ENCODE data around the gene HOXC10.

HOXC10 gene

GRCh38 chr12:54004063-54004840 lies 19.3 kb downstream of the HOXC10 start:
- no peak for DNase-seq (ENCODE audit: low spot score)

GRCh38 chr12:54004841-54005530 lies 20.0 kb downstream of the HOXC10 start:
- DNase-seq (ENCODE audit: low spot score), result no peak

- no peak for DNase-seq (ENCODE audit: low spot score)
Observed at GRCh38 chr12:54005531-54005852, 20.5 kb downstream of the HOXC10 start.

- DNase-seq (ENCODE audit: low spot score), result peak; percentile 86
Observed at GRCh38 chr12:54005853-54006558, 21.1 kb downstream of the HOXC10 start.

- DNase-seq (ENCODE audit: low spot score), result no peak
Observed at GRCh38 chr12:54006559-54007220, 21.7 kb downstream of the HOXC10 start.

DNA sequence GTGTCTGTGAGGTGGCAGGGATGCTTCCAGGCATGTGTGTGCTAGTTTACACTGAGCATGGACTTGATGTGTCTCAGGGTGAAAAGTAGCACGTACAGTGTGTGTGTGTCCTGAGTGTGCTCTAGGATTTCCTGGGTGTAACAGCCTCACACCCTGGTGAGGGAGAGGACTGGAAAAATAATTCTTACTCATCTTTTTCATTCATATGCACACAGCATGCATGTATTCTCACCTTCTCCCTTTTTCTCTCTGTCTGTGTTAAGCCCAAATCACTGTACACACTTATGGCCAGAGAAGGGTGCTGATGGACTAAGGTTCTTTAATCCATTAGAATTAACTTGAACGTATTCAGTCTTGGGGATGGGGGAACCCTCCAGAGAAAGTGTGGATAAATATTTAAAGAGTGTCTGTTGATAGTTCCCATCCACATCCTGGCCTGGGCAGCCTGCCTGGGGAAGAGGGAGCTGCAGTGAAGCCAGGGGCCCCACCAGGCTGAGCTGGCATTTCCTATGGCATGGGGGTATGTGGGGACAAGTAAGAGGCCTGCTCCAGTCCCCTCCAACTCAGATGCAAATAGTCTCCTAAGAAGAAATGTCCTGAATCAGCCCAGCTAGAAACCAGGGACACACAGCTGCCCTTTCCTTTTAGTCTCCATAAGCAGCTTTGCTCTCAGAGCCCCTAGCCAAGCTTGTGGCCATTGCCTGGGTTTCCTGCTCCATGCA lies 22.8 kb downstream of the HOXC10 start:
- DNase-seq (ENCODE audit: low spot score), result no peak

- DNase-seq (ENCODE audit: low spot score), result no peak
Observed at GRCh38 chr12:54008260-54008552, 23.3 kb downstream of the HOXC10 start.

DNA sequence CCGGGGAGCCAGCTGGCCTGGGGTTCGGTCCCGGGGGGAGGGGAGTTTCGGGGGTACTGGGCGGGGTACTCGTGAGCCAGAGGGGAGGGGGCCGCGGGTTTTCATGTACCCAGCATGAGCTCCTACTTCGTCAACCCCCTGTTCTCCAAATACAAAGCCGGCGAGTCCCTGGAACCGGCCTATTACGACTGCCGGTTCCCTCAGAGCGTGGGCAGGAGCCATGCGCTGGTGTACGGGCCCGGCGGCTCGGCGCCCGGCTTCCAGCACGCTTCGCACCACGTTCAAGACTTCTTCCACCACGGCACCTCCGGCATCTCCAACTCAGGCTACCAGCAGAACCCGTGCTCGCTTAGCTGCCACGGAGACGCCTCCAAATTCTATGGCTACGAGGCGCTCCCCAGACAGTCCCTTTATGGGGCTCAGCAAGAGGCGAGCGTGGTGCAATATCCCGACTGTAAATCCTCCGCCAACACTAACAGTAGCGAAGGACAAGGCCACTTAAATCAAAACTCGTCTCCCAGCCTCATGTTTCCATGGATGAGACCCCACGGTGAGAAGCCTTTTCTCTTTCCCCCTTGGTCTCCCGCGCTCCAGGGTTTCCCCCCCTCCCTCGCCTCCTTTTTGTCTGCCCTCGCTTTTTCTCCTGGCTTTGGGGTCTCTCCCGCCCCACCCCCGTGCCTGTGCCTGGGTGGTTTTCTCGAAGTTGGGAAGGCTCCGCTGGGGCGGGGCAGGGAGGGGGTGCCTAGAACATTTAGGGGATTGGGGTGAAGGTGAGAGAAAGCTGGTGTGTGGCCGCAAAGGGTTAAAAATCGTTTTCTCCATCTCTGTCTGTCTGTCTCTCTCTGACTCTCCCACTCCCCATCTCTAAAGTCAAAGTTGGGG lies 24.5 kb downstream of the HOXC10 start:
- DNase-seq (ENCODE audit: low spot score), result no peak

GRCh38 chr12:54010053-54010971 lies 25.4 kb downstream of the HOXC10 start:
- no peak for DNase-seq (ENCODE audit: low spot score)

DNA sequence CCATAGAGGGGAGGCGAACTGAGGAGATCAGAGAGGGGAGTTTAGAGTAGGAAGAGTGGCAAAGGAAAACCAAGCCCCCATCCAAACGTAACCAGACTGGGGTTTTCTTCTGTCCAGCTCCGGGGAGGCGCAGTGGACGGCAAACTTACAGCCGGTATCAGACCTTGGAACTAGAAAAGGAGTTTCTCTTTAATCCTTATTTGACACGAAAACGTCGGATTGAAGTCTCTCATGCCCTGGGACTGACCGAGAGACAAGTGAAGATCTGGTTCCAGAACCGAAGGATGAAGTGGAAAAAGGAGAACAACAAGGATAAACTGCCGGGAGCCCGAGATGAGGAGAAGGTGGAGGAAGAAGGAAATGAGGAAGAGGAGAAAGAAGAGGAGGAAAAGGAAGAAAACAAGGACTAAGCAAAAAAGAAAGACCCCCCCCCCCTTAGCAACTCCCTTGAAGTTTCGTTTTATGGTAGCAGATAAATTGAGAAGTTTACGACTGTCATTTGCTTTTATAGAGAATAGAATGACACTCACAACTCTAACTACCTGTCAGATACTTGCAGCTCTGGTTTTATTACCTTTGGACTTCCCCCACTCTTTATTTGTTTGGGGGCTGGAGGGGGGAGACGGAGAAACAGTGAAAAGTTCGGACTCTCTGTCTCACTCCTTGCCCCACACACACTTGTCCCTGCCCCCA lies 26.2 kb downstream of the HOXC10 start:
- no peak for DNase-seq (ENCODE audit: low spot score)

GRCh38 chr12:54011665-54012532 lies 27.0 kb downstream of the HOXC10 start:
- DNase-seq (ENCODE audit: low spot score), result no peak

- no peak for DNase-seq (ENCODE audit: low spot score)
Observed at GRCh38 chr12:54012631-54013409, 27.9 kb downstream of the HOXC10 start.

DNA sequence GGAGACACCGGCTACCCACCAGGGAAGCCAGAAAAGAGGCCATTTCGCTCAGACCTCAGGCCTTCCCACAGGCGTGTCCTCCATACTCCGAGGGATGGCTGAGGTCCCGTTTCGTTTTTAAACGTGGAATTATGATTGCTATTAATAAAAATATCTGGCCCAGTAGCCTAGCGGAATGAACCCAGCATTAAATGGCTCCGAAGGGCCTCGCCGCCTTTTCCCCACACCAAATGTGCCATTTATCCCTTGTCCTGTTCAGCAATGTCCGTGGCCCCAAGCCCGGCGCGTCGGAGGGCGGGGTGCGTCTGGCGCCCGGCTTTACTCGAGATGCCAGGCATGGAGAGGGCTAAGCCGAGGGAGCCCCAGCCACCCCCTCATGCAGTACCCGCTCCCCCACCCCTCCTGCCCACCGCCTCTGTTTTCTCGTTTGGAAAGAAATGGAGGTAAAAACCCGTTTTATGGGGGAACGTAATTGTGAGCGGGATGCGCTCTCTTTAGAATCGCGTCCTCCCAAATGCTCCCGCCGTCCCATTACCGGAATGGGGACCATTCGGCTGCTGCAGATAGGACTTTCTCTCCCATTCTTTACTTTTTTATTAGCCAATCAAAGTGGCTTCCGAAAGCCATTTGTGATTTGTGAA lies 29.6 kb downstream of the HOXC10 start:
- no peak for DNase-seq (ENCODE audit: low spot score)

DNA sequence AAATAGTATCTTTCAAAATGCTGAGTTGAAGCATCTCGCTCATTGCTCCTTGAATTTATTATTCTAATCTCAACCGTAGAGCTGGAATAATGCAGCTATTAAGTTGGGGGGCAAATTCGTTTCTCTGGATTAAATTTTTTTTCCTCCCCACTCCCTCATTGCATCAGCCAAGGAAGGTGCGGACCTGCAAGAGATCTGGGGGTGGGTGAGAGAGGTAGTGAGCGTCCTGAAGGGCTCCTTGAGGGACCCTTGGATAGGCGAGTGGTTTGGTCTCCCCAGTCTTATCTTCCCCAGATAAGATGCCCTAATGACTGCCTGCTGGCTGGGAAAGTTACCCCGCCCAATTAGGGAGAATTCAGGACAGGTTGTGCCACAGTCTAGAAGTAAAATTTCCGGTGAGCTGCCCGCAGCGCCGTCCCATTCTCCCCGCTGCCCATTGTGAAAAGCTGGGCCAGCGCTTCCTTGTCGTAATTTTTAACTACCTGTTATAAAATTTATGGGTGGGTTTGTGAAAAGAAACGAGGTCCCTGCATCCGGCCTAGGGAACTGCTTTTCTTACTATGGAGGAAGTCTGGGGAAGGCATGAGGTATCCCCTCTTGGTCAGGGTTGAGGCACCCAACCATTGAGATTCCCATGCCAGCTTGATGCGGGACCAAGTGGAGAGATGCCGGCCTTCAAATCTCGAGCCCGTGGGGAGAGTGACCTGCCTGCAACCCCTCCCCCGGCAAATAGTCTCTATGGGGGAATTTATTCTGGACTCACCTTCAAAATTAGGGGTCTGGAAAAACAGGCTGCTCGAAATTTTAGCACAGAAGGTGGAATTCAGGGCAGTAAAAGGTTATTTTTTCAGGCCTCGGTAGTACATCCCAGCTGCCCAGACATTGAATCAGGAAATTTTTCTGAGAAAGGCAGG lies 30.3 kb downstream of the HOXC10 start:
- no peak for DNase-seq (ENCODE audit: low spot score)

DNA sequence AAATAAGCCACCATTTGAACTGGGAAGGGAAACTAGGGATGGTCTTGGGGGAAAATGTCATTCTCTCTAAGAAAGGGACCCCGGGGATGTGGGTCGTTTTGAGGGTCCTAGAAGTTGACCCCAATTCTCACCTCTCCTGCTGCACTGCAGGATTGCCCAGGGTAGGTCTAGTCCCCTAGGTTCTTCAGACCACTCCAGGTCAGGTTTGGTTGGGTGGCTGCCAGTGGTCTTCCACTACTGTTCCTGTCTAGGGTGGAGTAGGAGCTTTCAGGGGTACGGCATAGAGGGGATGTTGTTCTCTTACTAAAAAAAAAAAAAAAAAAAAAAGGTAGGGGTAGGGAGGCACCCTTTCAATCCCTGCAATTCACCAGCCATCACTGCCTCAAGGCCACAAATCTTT lies 31.1 kb downstream of the HOXC10 start:
- DNase-seq (ENCODE audit: low spot score), result no peak

DNA sequence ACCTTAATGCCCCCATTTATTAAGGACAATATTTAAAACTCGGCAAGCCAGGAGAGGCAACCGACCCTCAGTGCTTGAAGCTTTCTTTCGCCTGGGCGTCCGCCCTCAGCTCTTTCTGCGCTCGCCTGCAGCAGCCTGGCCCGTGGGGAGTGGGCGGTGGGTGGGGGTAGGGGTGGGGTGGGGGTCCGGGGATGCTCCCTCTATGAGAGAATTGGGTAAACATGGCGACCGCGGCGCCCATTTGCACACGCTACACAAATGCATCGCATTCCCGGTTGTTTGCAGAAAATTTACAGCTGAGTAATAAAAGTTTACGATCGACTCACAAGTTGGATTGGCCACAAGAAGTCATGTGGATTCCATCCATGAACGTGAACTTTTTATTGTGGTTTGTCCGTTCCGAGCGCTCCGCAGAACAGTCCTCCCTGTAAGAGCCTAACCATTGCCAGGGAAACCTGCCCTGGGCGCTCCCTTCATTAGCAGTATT lies 31.6 kb downstream of the HOXC10 start:
- DNase-seq (ENCODE audit: low spot score), result peak; percentile 93

Measured in HuH-7 (cell line).